Neutrophil (primary cell): Measurements from ENCODE around the gene SOX12.

ENCODE experiments used
- H3K27ac ChIP-seq: fragments of 200-600 bp; sonication (generic); 2 replicates; pipeline ENCODE4 v1.5.1; 2016; ENCODE audit warnings: mild to moderate bottlenecking, moderate library complexity
- H3K27me3 ChIP-seq: fragments of 200-600 bp; sonication (generic); 2 replicates; pipeline ENCODE4 v1.6.0; 2016; ENCODE audit warnings: mild to moderate bottlenecking
- H3K36me3 ChIP-seq: fragments of 200-600 bp; sonication (generic); 2 replicates; pipeline ENCODE4 v1.5.1; 2017
- H3K4me1 ChIP-seq, 2 experiments: fragments of 200-600 bp in 1 of 2; sonication (generic) in 1 of 2; 1 replicate in 1 of 2; 2 replicates in 1 of 2; pipeline versions ENCODE4 v1.5.1 to v1.6.1; 2013 to 2016; ENCODE audit warnings: low read depth in 1 of 2, low read length in 1 of 2, mild to moderate bottlenecking in 1 of 2, moderate library complexity in 1 of 2; ENCODE audit not compliant: control insufficient read depth in 1 of 2, insufficient read depth in 1 of 2
- H3K4me3 ChIP-seq, 2 experiments: fragments of 200-600 bp in 1 of 2; sonication (generic) in 1 of 2; 1 replicate in 1 of 2; 2 replicates in 1 of 2; pipeline ENCODE4 v1.5.1; 2013 to 2016; ENCODE audit warnings: low read depth in 1 of 2, low read length in 1 of 2, mild to moderate bottlenecking in 1 of 2, moderate library complexity in 1 of 2
- H3K9me3 ChIP-seq: fragments of 200-600 bp; sonication (generic); 2 replicates; pipeline ENCODE4 v1.5.1; 2016
- TF ChIP-seq, protein P1 (sequence below): fragments of 200-600 bp; sonication (generic); IDR thresholded peaks from 2 replicates; pipeline ENCODE4 v1.5.1; 2016; ENCODE audit warnings: antibody characterized with exemption

Gene SOX12

DNA sequence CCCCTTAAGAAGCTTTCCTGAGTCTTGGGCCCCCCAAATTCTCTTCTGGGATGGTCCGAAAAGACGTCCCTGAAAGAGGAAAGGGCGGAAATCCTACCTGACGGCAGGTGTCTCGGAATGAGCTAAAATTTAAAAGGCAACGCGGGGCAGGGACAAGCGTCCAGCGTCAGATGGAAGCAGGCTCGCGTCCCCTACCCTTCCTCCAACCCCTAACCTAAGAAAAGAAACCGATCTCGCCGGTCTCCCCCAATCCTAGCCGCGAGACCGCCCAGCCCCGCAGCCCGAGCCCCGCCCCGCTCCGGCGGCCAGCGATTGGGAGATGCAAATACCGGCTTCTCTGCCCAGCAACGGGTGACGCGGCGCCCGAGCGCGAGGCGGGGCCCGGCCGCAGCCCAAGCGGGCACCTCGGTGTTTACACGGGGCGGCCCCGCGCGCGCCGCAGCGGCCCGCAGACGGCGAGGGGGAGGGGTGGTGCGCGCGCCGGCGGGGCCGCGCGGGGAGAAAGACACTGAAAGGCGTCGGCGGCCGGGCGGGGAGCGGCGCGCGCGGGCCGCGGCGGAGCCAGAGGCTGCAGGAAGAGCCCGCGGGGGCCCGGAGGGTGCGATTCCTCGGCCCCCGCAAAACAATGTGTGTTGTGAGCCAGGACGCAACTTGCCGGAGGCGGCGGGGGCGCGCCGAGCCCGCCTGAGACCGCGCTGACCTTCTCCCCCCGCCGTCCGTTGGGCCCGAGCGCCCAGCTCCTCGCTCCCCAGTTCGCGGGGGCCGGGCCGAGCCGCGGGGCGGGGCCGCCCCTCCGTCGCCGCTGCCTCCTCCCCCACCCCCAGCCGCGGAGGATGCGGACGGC, at the start of gene SOX12:
TSS of gene SOX12 (plus strand) at position 508 of the 844 bp plus-strand sequence. CDS start 373 bp downstream, outside the sequence.
- TF ChIP-seq, protein P1, sequence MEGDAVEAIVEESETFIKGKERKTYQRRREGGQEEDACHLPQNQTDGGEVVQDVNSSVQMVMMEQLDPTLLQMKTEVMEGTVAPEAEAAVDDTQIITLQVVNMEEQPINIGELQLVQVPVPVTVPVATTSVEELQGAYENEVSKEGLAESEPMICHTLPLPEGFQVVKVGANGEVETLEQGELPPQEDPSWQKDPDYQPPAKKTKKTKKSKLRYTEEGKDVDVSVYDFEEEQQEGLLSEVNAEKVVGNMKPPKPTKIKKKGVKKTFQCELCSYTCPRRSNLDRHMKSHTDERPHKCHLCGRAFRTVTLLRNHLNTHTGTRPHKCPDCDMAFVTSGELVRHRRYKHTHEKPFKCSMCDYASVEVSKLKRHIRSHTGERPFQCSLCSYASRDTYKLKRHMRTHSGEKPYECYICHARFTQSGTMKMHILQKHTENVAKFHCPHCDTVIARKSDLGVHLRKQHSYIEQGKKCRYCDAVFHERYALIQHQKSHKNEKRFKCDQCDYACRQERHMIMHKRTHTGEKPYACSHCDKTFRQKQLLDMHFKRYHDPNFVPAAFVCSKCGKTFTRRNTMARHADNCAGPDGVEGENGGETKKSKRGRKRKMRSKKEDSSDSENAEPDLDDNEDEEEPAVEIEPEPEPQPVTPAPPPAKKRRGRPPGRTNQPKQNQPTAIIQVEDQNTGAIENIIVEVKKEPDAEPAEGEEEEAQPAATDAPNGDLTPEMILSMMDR = no peak
- peaks cover 65% of the 10 kb centered on the region for H3K27me3 ChIP-seq
- H3K9me3 ChIP-seq = no peaks in the 10 kb centered on the region
- H3K4me3 ChIP-seq = peak within 1 kb of the TSS; percentile 83 to 91
- peaks cover 27 to 33% of the 10 kb centered on the region in 2 experiments for H3K4me1 ChIP-seq
- H3K27ac ChIP-seq = peak within 1 kb of the TSS; percentile 74
- H3K36me3 ChIP-seq = no peaks in the 10 kb centered on the region

DNA sequence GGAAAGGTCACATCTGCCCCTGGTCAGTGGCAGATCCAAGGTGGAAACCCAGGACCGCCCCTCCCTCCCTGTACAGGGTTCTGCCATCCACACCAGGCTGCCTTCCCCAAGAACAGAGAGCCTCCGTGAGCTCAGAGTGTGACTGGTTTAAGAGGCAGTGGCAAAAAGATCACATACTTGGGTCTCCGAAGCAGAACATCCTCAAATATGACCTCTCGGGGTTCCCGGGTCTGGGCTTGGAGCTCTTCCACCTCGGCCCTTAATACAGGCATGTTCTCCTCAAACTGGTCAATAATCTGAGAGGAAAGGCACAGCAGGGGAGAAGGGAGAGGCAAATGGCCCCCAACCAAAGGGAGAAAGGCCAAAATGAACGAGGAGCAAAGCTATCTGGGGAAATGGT, 49.6 kb upstream of the SOX12 start:
- TF ChIP-seq, protein P1 = no peak
- H3K27me3 ChIP-seq = no peaks in the 10 kb centered on the region
- H3K4me3 ChIP-seq = no peak overlapping the region

DNA sequence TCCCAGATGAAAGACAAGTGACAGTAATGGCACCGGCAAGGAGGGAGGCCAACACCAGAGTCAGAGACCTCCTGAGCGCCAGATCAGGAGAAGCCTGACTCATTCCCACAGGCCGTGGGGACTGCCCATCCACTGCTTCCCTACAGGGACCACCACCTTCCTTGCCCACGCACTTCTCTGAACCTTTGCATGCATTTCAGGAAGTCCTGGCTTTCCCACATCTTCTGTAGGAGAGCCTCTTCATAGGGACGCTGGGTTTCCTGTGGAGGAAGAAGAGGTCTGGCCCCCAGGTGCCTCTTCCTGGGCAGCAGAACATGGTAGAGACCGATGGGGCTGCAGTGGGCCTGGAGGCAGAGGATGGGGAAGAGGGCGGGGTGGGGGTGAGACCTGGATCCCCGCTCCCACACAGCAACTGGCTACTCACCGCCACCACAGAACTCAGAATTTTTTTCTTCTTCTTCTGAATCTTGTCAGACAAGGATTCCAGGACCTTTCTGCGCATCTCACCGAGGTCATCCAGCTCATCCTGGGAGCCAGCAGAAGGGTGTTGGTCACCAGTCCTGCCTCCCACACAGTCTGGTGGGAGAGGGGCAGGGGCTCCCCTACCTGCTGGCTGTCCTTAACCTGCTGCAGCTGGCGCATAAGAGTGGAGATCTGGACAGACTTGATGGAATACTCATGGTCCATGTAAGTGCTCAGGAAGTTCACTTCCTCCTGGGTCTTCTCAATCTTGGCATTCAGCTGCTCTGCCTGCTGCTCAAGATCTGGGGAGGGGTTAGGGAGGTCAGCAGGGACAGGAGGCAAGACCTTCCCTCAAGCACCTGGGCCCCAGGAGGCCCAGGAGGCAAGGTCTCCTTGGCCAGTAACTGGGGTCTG, 48.5 kb upstream of the SOX12 start:
- H3K36me3 ChIP-seq = peaks cover 6% of the 10 kb centered on the region
- no peaks in the 10 kb centered on the region for H3K4me1 ChIP-seq
- H3K27me3 ChIP-seq = no peaks in the 10 kb centered on the region
- TF ChIP-seq, protein P1 = no peak
- no peak overlapping the region for H3K4me3 ChIP-seq
- H3K27ac ChIP-seq = no peak overlapping the region
- no peaks in the 10 kb centered on the region for H3K9me3 ChIP-seq

More for the DNA sequence above, 49.6 kb upstream of the SOX12 start:
- no peak overlapping the region for H3K27ac ChIP-seq
- no peaks in the 10 kb centered on the region for H3K4me1 ChIP-seq
- H3K9me3 ChIP-seq = no peaks in the 10 kb centered on the region
- H3K36me3 ChIP-seq = peaks cover 6% of the 10 kb centered on the region

DNA sequence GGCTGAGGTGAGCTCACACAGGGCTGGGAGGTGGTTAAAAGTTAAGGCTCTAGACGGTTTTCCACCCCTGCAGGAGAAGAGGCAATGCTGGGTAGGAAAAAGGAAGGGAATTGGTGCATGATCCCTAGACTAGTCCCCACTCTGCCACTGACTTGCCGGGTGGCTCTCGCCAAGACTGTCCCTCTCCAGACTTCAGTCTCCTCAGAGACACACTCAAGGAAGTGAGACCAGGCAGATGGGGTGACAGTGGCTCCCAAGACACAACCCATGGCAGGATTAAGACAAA, 47.9 kb upstream of the SOX12 start:
- no peak overlapping the region for H3K27ac ChIP-seq
- TF ChIP-seq, protein P1 = no peak
- H3K27me3 ChIP-seq = no peaks in the 10 kb centered on the region
- peaks cover 6% of the 10 kb centered on the region for H3K36me3 ChIP-seq
- H3K4me3 ChIP-seq = no peak overlapping the region
- H3K9me3 ChIP-seq = no peaks in the 10 kb centered on the region
- no peaks in the 10 kb centered on the region for H3K4me1 ChIP-seq

DNA sequence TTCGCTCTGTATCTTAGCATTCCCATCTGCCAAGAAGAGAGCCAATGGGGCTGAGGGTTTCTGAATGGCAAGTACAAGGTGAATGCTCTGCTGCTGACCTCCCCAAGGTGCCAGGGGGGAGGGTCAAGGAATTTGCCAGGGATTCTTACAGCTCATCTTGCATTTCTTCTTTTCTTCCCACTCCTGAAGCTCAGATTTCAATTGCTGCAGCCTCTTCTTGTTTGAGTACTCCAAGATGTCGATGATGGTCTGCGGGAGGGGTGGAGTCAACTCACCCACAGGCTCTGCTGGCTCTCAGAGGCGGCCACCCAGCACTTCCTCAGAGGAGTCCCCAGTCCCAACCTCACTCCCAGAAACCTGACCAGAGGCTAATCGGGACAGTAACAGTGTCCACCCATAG, 47.2 kb upstream of the SOX12 start:
- Histone ChIP-seq H3K36me3 (peaks cover 6% of the 10 kb centered on the region), H3K27ac (no peak overlapping the region), H3K4me1 (no peaks in the 10 kb centered on the region), H3K4me3 (no peak overlapping the region), H3K27me3 (no peaks in the 10 kb centered on the region), H3K9me3 (no peaks in the 10 kb centered on the region)
- TF ChIP-seq, protein P1 = no peak
